HepG2 (cell line): ENCODE measurements around the gene NR2F1-AS1. TPM values are rescaled to one million over a fixed set of nuclear protein-coding genes. Genes with fewer than 3 reads are reported as not detected.

Experiments used
- ATM ChIP-seq: fragments of 450-650 bp; IDR thresholded peaks from 2 replicates; pipeline ENCODE4 v1.7.1; 2017; ENCODE audit warnings: mild to moderate bottlenecking, borderline replicate concordance
- CCDC6 ChIP-seq: sonication (generic); formaldehyde crosslinking; IDR thresholded peaks from 2 replicates; pipeline ENCODE4 v1.8.1; 2022; ENCODE audit warnings: mild to moderate bottlenecking, missing genetic modification reagents, moderate library complexity
- CHCHD3 ChIP-seq: sonication (generic); formaldehyde crosslinking; IDR thresholded peaks from 2 replicates; pipeline ENCODE4 v1.8.0; 2022; ENCODE audit warnings: mild to moderate bottlenecking, missing genetic modification reagents, moderate library complexity
- DR1 ChIP-seq: sonication (generic); formaldehyde crosslinking; IDR thresholded peaks from 2 replicates; pipeline ENCODE4 v1.8.0; 2021; ENCODE audit warnings: mild to moderate bottlenecking, missing genetic modification reagents, inconsistent platforms
- NCOA2 ChIP-seq: sonication (generic); formaldehyde crosslinking; IDR thresholded peaks from 2 replicates; pipeline ENCODE4 v1.8.0; 2022; ENCODE audit warnings: inconsistent platforms
- NFIB ChIP-seq: sonication (generic); formaldehyde crosslinking; IDR thresholded peaks from 2 replicates; pipeline ENCODE4 v1.9.0; 2021; ENCODE audit warnings: missing genetic modification reagents, mild to moderate bottlenecking, borderline replicate concordance
- NR3C1 ChIP-seq: sonication (generic); formaldehyde crosslinking; IDR thresholded peaks from 2 replicates; pipeline ENCODE4 v1.4.0; 2020; ENCODE audit warnings: missing genetic modification reagents
- POLR2AphosphoS2 ChIP-seq: IDR thresholded peaks from 2 replicates; pipeline ENCODE4 v1.6.1; 2011; ENCODE audit warnings: low read depth, low read length, improper control_type of control experiment
- TFDP2 ChIP-seq: sonication (generic); formaldehyde crosslinking; IDR thresholded peaks from 2 replicates; pipeline ENCODE4 v1.4.0; 2020; ENCODE audit warnings: missing genetic modification reagents
- ZFP91 ChIP-seq: sonication (generic); formaldehyde crosslinking; IDR thresholded peaks from 2 replicates; pipeline ENCODE4 v1.9.0; 2022; ENCODE audit warnings: missing genetic modification reagents, mild to moderate bottlenecking, borderline replicate concordance
- ZNF552 ChIP-seq: sonication (generic); formaldehyde crosslinking; IDR thresholded peaks from 2 replicates; pipeline ENCODE4 v1.9.0; 2022; ENCODE audit warnings: missing genetic modification reagents, mild to moderate bottlenecking, borderline replicate concordance
- ZNF556 ChIP-seq: sonication (generic); formaldehyde crosslinking; IDR thresholded peaks from 2 replicates; pipeline ENCODE4 v1.4.0; 2020; ENCODE audit warnings: mild to moderate bottlenecking, missing genetic modification reagents, borderline replicate concordance
- ZNF563 ChIP-seq: sonication (generic); formaldehyde crosslinking; IDR thresholded peaks from 2 replicates; pipeline ENCODE4 v1.8.0; 2022; ENCODE audit warnings: mild to moderate bottlenecking, moderate library complexity, missing genetic modification reagents
- polyA plus RNA-seq, 8 experiments: library from polyadenylated mRNA; depleted of rRNA in 3 of 8; stranded (reverse) in 7 of 8; unstranded in 1 of 8; fragments of >200 nt; fragmentation: Illumina TruSeq in 4 of 8; extraction: Trizol in 4 of 8; gene quantifications; 2 replicates each; pipeline versions ENCODE4 v1.2.1 to v1.2.3, GENCODE V29; 2011 to 2016; ENCODE audit warnings: low read depth in 4 of 8, missing spikeins in 1 of 8, mixed read lengths in 1 of 8; ENCODE audit not compliant: insufficient read depth in 1 of 8
- total RNA-seq, 5 experiments: library from RNA; depleted of rRNA; stranded (reverse); fragments of >200 nt; fragmentation: Illumina TruSeq; extraction: Trizol; gene quantifications; 2 replicates each; pipeline ENCODE4 v1.2.3, GENCODE V29; 2016; ENCODE audit warnings: low read depth in 1 of 5
- TF ChIP-seq, protein P1 (sequence below): sonication (generic); formaldehyde crosslinking; IDR thresholded peaks from 2 replicates; pipeline ENCODE4 v1.4.0; 2020; ENCODE audit warnings: missing genetic modification reagents, borderline replicate concordance
- TF ChIP-seq, protein P2 (sequence below): sonication (generic); formaldehyde crosslinking; IDR thresholded peaks from 2 replicates; pipeline ENCODE4 v1.5.0; 2020; ENCODE audit warnings: mild to moderate bottlenecking, missing genetic modification reagents
- TF ChIP-seq, protein P3 (sequence below): sonication (generic); formaldehyde crosslinking; IDR thresholded peaks from 2 replicates; pipeline ENCODE4 v1.4.0; 2020; ENCODE audit warnings: mild to moderate bottlenecking, missing genetic modification reagents

The NR2F1-AS1 gene
- total and polyA plus RNA-seq, 2 of the 13 experiments (the other 11 are each of a cell fraction or from before 2014, with no cell fraction given): 2.8 TPM

GRCh38 chr5:93580927-93581445 lies at the start of gene NR2F1-AS1 (continued):
- no peak for TF ChIP-seq ZNF552 (CRISPR knock-in tag)
- TF ChIP-seq, protein P1, sequence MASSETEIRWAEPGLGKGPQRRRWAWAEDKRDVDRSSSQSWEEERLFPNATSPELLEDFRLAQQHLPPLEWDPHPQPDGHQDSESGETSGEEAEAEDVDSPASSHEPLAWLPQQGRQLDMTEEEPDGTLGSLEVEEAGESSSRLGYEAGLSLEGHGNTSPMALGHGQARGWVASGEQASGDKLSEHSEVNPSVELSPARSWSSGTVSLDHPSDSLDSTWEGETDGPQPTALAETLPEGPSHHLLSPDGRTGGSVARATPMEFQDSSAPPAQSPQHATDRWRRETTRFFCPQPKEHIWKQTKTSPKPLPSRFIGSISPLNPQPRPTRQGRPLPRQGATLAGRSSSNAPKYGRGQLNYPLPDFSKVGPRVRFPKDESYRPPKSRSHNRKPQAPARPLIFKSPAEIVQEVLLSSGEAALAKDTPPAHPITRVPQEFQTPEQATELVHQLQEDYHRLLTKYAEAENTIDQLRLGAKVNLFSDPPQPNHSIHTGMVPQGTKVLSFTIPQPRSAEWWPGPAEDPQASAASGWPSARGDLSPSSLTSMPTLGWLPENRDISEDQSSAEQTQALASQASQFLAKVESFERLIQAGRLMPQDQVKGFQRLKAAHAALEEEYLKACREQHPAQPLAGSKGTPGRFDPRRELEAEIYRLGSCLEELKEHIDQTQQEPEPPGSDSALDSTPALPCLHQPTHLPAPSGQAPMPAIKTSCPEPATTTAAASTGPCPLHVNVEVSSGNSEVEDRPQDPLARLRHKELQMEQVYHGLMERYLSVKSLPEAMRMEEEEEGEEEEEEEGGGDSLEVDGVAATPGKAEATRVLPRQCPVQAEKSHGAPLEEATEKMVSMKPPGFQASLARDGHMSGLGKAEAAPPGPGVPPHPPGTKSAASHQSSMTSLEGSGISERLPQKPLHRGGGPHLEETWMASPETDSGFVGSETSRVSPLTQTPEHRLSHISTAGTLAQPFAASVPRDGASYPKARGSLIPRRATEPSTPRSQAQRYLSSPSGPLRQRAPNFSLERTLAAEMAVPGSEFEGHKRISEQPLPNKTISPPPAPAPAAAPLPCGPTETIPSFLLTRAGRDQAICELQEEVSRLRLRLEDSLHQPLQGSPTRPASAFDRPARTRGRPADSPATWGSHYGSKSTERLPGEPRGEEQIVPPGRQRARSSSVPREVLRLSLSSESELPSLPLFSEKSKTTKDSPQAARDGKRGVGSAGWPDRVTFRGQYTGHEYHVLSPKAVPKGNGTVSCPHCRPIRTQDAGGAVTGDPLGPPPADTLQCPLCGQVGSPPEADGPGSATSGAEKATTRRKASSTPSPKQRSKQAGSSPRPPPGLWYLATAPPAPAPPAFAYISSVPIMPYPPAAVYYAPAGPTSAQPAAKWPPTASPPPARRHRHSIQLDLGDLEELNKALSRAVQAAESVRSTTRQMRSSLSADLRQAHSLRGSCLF (CRISPR knock-in tag): no peak
- no peak for TF ChIP-seq NCOA2 (CRISPR knock-in tag)
- no peak for TF ChIP-seq TFDP2 (CRISPR knock-in tag)
- 0 out of 2 replicates have a peak, but pooled peaks have one; percentile 62 for TF ChIP-seq ZNF556 (CRISPR knock-in tag)
- TF ChIP-seq POLR2AphosphoS2: no peak
- TF ChIP-seq NR3C1 (CRISPR knock-in tag): no peak
- no peak for TF ChIP-seq ATM
- TF ChIP-seq, protein P2, sequence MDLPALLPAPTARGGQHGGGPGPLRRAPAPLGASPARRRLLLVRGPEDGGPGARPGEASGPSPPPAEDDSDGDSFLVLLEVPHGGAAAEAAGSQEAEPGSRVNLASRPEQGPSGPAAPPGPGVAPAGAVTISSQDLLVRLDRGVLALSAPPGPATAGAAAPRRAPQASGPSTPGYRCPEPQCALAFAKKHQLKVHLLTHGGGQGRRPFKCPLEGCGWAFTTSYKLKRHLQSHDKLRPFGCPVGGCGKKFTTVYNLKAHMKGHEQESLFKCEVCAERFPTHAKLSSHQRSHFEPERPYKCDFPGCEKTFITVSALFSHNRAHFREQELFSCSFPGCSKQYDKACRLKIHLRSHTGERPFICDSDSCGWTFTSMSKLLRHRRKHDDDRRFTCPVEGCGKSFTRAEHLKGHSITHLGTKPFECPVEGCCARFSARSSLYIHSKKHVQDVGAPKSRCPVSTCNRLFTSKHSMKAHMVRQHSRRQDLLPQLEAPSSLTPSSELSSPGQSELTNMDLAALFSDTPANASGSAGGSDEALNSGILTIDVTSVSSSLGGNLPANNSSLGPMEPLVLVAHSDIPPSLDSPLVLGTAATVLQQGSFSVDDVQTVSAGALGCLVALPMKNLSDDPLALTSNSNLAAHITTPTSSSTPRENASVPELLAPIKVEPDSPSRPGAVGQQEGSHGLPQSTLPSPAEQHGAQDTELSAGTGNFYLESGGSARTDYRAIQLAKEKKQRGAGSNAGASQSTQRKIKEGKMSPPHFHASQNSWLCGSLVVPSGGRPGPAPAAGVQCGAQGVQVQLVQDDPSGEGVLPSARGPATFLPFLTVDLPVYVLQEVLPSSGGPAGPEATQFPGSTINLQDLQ (CRISPR knock-in tag): no peak
- TF ChIP-seq ZNF563 (CRISPR knock-in tag): peak; percentile 20; the same call in 1 of the 2 replicates
- TF ChIP-seq CHCHD3 (CRISPR knock-in tag): no peak
- no peak for TF ChIP-seq DR1 (CRISPR knock-in tag)
- TF ChIP-seq ZFP91 (CRISPR knock-in tag): no peak
- no peak for TF ChIP-seq NFIB (CRISPR knock-in tag)
- TF ChIP-seq, protein P3, sequence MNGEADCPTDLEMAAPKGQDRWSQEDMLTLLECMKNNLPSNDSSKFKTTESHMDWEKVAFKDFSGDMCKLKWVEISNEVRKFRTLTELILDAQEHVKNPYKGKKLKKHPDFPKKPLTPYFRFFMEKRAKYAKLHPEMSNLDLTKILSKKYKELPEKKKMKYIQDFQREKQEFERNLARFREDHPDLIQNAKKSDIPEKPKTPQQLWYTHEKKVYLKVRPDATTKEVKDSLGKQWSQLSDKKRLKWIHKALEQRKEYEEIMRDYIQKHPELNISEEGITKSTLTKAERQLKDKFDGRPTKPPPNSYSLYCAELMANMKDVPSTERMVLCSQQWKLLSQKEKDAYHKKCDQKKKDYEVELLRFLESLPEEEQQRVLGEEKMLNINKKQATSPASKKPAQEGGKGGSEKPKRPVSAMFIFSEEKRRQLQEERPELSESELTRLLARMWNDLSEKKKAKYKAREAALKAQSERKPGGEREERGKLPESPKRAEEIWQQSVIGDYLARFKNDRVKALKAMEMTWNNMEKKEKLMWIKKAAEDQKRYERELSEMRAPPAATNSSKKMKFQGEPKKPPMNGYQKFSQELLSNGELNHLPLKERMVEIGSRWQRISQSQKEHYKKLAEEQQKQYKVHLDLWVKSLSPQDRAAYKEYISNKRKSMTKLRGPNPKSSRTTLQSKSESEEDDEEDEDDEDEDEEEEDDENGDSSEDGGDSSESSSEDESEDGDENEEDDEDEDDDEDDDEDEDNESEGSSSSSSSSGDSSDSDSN: no peak; the same call in 1 of the 2 replicates
- 0 out of 2 replicates have a peak, but pooled peaks have one; percentile 34 for TF ChIP-seq CCDC6 (CRISPR knock-in tag)
